GM19455 (cell line): ENCODE data around the gene INSC.

ENCODE experiments used
- ATAC-seq: cut with Tn5 transposase; IDR thresholded peaks from one replicate; pipeline ENCODE4 v1.9.1; 2021; ENCODE audit not compliant: unreplicated experiment

INSC gene

DNA sequence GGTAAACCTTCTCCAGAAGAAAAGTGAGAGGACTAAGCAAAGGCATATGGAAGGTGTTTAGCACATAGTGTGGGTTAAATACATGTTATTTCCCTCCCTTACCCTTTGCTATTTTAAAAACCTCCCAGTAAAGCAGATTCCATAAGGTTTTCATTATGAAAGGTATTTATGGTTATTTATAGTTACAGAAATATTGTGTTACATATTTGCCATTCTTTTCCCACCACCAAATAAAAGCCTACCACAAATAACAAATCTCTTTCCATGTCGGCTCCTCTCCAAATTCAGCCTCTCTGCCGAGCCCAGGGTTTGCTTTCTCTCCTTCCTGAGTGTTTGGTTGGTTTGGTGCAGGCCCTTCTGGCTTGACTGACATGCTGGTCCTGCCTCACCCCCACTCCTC lies 64.4 kb downstream of the INSC start:
- ATAC-seq: no peak

DNA sequence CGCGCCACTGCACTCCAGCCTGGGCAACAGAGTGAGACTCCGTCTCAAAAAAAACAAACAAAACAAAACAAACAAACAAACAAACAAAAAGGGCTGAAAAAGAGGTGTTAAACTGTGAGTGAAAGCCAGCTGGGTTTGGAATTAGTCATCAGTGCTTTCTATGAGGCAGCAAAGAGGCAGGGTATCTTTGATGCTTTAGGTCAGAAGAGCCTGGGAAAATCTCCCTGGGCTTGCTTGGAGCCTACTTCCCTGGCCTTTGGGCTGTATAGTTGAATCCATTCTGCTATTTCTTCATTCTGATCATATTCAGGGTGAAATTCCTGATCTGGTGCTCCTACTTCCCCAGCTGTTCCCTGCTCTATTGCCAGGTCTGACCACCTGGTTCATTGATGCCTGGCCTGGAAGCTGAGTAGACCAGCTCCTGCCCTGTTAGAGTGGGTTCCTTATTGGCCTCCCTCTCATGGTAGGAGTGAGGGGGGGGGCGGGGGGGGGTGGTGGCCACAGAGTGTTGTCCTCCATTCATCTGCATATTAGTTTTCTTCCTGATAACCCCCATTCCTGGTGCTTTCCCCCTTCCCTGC lies 65.6 kb downstream of the INSC start:
- ATAC-seq: peak; percentile 78

- no peak for ATAC-seq
These were observed 67.6 kb downstream of the INSC start for GRCh38 chr11:15182372-15182771.

DNA sequence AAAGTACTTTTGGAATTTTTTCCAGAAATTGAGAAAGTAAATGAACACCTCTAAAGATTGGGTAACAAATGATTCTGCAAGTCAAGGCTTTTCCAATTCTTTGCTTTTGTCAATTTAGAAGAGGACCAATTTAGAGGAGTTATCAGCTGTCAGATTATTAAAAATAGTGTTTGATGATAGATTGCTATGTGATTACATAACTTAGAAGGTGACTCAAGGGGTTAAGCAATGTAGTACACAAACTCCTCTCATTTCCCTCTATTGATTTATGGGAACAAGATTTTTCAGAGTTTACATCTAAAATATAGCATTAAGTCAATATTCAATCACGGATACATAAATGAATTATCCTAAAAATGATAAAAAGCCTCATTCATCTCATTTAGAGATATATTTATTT lies 70.3 kb downstream of the INSC start:
- ATAC-seq: no peak

DNA sequence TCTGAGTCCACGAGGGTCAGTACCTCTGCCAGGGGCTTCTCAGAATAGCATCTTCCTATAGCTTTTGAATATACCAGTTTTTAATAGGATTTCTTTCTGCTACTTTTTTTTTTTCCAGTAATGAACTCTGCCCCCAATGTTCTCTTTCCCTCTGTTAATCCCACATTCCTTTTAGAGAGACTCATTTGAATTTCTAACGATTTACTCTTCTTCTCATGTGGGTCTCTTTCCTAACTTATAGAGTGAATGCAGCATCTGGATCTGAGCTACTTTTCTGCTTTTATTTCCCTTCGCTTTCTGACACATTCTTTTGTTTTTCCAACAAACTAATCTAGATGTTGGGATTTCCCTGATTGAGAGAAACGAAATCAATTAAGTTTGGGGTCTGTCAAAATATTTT lies 71.4 kb downstream of the INSC start:
- ATAC-seq: no peak

DNA sequence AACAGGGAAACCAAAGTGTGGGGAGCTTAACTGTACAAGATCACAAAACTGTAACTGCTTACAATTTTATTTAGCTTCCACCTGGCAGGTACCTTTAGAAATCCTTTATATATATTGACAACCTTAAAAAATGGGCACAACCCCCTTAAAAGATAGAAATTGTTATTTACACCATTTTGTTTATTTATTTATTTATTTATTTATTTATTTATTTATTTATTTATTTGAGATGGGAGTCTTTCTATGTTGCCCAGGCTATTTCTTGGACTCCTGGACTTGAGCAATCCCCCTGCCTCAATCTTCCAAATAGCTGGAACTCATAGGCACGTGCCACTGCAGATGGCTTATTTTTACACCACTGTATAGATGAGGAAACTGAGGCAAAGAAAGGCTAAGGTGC lies 74.5 kb downstream of the INSC start:
- ATAC-seq: no peak

- ATAC-seq: no peak
These were observed 75.1 kb downstream of the INSC start for GRCh38 chr11:15189641-15190365.

GRCh38 chr11:15190611-15191010 lies 75.9 kb downstream of the INSC start:
- ATAC-seq: no peak

DNA sequence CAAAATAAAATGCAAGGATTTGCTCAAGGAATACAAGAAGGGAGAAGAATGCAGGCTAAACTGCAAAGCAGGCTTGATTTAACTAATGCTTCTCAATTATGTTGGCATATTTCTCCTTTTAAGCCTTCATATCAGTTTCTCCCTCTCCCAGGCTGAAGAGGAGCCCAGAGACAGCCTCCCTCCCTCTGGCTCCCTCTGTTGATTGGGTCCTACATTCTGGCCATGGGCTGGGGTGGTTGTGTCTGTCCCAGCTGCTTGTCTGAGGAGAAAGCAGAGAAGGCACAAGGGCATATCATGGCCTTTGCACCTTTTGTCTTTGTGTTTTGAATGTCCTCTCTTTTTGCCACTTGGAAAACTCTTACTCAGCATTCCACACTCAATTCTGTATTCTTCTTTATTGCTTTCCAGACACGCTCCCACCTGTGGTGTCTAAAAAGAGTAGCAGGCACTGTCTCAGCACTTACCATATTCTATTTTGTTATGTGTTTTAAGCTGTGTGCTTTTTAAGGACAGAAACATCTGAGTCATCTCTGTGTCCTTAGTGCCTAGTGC lies 77.4 kb downstream of the INSC start:
- no peak for ATAC-seq

DNA sequence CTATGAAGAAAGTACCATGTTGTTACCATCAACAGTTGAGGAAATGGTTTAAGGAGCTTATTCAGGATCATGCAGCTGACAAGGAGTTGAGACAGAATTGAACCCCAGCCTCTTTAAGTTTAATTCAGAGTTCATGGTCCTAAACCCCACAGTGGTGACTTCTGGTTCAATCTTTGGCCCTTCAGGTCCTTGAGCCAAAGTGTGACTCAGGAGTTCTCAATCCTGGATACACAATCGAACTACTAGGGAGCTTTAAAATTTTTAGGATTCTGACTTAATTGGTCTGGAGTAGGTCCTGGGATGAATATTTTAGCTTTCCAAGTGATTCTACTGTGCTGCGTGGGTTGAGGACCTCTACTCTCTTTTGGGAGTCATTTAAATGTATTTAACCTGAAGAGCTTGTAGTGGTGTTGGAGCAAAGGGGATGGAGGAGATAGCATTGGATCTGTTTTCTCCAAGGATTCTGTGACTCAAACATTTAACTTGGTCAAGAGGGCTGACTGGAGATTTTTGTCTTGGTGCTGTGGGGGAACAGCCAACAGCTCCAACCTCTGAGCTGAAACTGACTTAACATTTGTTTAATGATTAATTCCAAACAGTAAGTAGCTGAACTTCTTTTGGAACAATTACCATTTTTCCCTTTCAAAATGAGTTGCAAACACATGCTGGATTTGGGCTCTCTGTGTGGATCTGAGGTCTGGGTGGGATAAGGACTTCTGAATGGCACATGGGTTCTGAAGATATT lies 80.1 kb downstream of the INSC start:
- no peak for ATAC-seq

DNA sequence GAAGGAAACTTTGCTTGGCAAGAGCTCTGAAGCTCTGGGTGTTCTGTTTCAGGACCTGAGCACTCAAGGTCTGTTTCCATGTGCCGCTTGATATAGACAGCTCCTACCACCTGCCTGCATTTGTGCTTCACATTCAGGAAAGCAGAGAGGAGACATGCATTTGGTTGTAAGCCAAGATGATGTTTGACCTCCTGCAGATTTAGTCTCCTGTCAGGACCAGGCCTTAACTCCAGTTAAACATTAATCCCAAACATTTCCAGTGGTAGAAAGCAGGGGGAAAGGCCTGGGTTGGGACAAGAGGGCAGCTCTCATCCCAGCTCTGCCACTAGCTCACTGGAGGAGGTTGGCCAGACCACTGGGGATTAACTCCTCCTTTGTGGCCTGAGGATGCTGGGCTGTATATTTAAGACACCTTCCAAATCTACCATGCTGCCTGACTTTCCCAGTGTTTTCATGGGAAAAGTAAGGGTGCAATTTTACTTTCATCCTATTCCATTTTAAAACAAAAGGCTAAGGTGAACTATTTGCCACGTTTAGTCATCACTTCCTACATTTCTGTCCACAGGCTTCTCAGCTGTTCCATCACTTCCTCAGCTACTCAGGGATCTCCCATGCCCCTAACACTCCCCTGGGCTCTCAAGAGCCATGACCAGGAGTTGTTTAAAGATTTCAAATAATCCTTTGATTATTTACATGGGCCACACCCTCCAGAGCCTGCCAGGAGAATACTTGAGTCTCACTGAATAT lies 80.9 kb downstream of the INSC start:
- ATAC-seq: no peak

- no peak for ATAC-seq
These were observed 82.0 kb downstream of the INSC start for GRCh38 chr11:15196704-15197103.

DNA sequence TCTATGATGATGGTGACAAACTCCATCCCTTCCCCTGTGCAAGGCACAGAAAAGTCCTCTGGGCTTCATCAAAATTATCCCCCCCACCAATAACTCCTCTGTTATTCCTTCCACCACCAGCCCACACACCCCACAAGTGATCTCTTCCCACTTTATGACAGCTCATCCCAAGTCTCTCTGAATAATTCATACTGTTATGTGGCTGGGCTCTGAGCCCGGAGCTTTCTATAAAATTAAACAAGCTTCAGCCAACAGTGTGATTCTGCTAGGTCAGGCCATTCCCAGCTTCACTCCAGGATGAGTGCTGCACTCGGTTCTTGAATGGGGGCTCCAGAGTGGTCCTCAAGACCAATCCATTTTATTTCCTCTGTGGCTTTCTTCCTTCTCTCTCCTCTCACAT lies 83.0 kb downstream of the INSC start:
- no peak for ATAC-seq

DNA sequence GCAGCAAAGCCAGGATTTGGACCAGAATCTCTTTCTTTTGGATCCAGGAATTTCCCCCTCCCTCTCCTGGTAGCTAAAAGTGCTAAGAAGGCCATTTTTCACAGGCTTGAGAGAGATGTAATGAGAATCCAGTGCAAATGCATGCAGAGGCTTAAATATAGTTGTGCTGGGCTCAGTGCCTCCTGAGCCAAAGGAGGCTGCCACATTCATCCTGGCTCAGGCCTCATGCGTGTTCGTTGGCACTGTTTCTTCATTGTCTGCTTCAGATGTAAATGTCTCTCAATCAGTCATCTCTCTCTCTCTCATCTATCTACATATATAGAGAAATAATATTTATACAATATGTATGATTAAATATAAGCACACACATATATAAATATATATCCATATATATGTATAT lies 83.6 kb downstream of the INSC start:
- no peak for ATAC-seq

- ATAC-seq: no peak
These were observed 85.0 kb downstream of the INSC start for GRCh38 chr11:15199693-15200092.

DNA sequence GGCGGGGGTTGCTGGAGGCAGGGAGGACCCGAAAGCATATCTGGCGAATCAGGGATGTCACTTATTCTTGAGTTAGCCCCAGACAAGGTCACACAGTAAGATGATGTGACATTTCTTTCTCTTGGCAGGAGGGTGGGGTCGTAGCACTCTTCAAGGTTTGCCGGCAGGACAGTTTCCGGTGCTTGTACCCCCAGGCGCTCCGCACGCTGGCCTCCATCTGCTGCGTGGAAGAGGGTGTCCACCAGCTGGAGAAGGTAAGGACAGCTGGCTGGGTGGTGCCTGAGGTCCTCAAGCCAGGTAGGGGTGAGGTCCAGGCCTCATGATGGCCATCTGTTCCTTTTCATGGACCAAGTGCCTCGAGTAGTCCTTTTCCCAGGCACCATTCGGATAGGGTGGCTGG lies 86.0 kb downstream of the INSC start:
- ATAC-seq: no peak

- no peak for ATAC-seq
These were observed 86.9 kb downstream of the INSC start for GRCh38 chr11:15201586-15201985.

DNA sequence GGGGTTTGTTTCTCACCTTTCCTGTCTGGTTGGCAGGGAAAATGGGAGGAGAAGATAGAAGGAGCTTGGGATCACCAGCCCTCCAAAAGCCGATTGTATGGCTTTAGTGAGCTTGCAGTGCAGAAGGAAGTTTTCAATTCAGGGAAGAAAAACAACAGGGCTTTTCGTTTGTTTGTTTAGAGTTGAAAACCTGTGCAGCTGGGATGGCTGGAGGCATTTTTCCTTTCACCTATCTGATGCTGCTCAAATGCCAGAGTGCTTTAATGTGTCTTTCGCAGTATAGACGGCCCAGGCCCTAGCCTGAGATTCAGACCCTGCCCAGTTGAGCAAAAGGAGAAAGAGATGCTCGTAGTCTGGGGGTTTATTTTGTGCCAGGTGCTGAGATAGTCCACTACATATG lies 87.9 kb downstream of the INSC start:
- no peak for ATAC-seq

- ATAC-seq: no peak
These were observed 90.0 kb downstream of the INSC start for GRCh38 chr11:15204711-15205110.

GRCh38 chr11:15206791-15207190 lies 92.1 kb downstream of the INSC start:
- ATAC-seq: no peak
